Measurements from ENCODE around the gene ANAPC2. TPM values are rescaled to one million over a fixed set of nuclear protein-coding genes. Genes with fewer than 3 reads are reported as not detected.

Gene ANAPC2
- total RNA-seq, 1 donor from 2014 or later, result 71.7 TPM

DNA sequence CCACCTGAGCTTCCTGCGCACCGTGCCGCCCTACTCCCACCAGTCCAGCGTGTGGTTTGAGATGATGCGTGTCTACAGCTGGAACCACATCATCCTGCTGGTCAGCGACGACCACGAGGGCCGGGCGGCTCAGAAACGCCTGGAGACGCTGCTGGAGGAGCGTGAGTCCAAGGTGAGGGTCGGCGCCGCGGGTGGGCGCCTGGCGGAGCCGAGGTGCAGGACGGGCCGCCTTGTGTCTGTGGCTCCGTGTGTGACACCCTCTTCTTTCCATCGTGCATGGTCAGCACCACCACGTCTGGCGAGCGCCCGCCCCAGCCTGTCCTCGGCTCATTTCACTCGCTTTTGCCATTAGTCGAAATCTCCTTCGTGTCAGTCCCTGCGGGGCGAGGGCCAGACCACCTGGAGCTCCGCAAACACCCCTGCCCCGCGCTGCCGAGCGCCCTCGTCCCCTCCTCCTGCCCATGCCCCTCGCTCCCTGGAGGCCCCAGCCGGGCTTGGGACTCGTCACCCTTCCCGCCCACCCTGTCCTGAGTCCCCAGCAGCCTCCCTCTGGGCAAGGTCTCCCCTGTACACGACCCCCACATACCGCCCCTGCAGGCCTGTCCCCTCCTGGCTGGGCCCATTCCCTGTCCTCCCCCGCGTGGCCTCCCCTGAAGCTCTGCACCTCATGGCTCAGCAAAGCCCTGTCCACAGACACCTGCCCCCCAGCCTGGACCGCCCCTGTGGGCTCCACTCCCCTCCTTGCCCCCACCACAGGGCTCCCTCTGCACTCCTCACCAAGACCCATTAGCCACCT, 42.4 kb downstream of the ANAPC2 start:
- no peak for TF ChIP-seq CTCF (conservative IDR thresholded peaks at IDR 0.05)
- Mint-ChIP-seq H3K9me3 (no peaks in the 10 kb centered on the region), H3K27ac (ENCODE audit: unreplicated experiment) (no peak overlapping the region), H3K36me3 (ENCODE audit: low read depth) (no peaks in the 10 kb centered on the region), H3K4me3 (no peak overlapping the region), H3K27me3 (ENCODE audit: low read depth) (peaks cover 61% of the 10 kb centered on the region), H3K4me1 (no peaks in the 10 kb centered on the region)
- DNase-seq (ENCODE audit: low read depth, low spot score), result no peak

GRCh38 chr9:137143459-137143858, 44.9 kb downstream of the ANAPC2 start:
- no peak for DNase-seq (ENCODE audit: low read depth, low spot score)
- peaks cover 75% of the 10 kb centered on the region for H3K27me3 Mint-ChIP-seq (ENCODE audit: low read depth)
- no peaks in the 10 kb centered on the region for H3K36me3 Mint-ChIP-seq (ENCODE audit: low read depth)
- no peaks in the 10 kb centered on the region for H3K9me3 Mint-ChIP-seq
- H3K4me1 Mint-ChIP-seq, result no peaks in the 10 kb centered on the region
- TF ChIP-seq CTCF (conservative IDR thresholded peaks at IDR 0.05), result no peak
- no peak overlapping the region for H3K4me3 Mint-ChIP-seq
- H3K27ac Mint-ChIP-seq (ENCODE audit: unreplicated experiment), result no peak overlapping the region

GRCh38 chr9:137141976-137142936, 46.1 kb downstream of the ANAPC2 start:
- Mint-ChIP-seq H3K27ac (ENCODE audit: unreplicated experiment) (no peak overlapping the region), H3K9me3 (no peaks in the 10 kb centered on the region), H3K4me1 (no peaks in the 10 kb centered on the region), H3K27me3 (ENCODE audit: low read depth) (peaks cover 81% of the 10 kb centered on the region), H3K4me3 (no peak overlapping the region), H3K36me3 (ENCODE audit: low read depth) (no peaks in the 10 kb centered on the region)
- TF ChIP-seq CTCF (conservative IDR thresholded peaks at IDR 0.05), result no peak
- DNase-seq (ENCODE audit: low read depth, low spot score), result no peak

- Mint-ChIP-seq H3K27me3 (ENCODE audit: low read depth) (peaks cover 84% of the 10 kb centered on the region), H3K4me3 (no peak overlapping the region), H3K9me3 (no peaks in the 10 kb centered on the region), H3K36me3 (ENCODE audit: low read depth) (no peaks in the 10 kb centered on the region), H3K27ac (ENCODE audit: unreplicated experiment) (no peak overlapping the region), H3K4me1 (no peaks in the 10 kb centered on the region)
- TF ChIP-seq CTCF (conservative IDR thresholded peaks at IDR 0.05), result no peak
- DNase-seq (ENCODE audit: low read depth, low spot score), result no peak
These were observed 47.1 kb downstream of the ANAPC2 start for GRCh38 chr9:137141050-137141810.

Measured in neural crest cell (in vitro differentiated cells).